Measurements from ENCODE around the gene KCTD16. TPM values are rescaled to one million over a fixed set of nuclear protein-coding genes. Genes with fewer than 3 reads are reported as not detected.

The KCTD16 gene
- total RNA-seq, 1 experiment from 2014 or later: 0.14 TPM

DNA sequence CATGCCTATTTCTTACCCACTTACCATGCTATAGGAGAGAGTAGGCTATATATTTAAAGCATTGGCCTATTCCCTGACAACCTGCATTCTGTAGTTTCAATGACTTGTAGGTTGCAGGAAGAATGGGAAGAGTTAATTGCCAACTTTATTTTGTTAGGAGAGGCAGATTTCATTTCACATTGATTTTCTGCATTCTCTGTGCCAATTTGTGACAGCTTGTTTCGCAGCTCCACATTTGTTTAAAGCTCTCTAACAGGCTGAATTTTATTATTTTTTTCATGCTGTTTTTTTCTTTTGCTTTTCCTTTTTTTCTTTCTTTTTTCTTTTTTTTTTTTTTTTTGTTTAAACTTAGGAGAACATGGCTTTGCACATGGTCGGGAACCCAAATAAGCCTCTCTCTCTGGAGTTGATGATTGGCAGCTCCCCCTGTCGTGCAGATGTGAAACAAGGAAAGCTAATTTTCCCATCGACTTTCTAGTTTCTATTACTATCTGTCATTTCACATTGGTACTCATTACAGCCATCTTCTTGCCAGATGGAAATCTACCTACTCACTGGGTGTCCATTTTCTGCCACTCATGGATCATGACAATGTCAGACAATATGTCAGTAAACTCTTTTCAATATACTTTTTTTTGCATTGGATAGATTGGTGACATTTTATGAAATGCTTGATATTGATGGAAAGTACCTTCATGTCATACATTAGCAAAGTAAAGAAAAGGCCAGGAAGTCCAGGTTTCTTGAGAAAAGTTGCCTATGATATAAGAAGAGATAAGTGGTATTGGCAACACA, 223.2 kb downstream of the KCTD16 start:
- Mint-ChIP-seq H3K36me3 (ENCODE audit: insufficient read depth, unreplicated experiment) (no peaks in the 10 kb centered on the region), H3K9me3 (ENCODE audit: low read depth, unreplicated experiment) (no peaks in the 10 kb centered on the region), H3K27ac (ENCODE audit: unreplicated experiment) (no peak overlapping the region), H3K4me3 (ENCODE audit: low read depth, unreplicated experiment) (no peak overlapping the region), H3K27me3 (ENCODE audit: unreplicated experiment) (no peaks in the 10 kb centered on the region), H3K4me1 (ENCODE audit: low read depth, unreplicated experiment) (no peaks in the 10 kb centered on the region)
- intact Hi-C loops (cut with micrococcal nuclease; ENCODE audit: unreplicated experiment): no loop called here
- TF ChIP-seq, protein P1, sequence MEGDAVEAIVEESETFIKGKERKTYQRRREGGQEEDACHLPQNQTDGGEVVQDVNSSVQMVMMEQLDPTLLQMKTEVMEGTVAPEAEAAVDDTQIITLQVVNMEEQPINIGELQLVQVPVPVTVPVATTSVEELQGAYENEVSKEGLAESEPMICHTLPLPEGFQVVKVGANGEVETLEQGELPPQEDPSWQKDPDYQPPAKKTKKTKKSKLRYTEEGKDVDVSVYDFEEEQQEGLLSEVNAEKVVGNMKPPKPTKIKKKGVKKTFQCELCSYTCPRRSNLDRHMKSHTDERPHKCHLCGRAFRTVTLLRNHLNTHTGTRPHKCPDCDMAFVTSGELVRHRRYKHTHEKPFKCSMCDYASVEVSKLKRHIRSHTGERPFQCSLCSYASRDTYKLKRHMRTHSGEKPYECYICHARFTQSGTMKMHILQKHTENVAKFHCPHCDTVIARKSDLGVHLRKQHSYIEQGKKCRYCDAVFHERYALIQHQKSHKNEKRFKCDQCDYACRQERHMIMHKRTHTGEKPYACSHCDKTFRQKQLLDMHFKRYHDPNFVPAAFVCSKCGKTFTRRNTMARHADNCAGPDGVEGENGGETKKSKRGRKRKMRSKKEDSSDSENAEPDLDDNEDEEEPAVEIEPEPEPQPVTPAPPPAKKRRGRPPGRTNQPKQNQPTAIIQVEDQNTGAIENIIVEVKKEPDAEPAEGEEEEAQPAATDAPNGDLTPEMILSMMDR (IDR thresholded peaks at IDR 0.05; ENCODE audit: unreplicated experiment): no peak
- DNase-seq: no peak
- BruUV-seq (replicated peaks): no TSS peak
- CTCF ChIA-PET: no interaction called here

DNA sequence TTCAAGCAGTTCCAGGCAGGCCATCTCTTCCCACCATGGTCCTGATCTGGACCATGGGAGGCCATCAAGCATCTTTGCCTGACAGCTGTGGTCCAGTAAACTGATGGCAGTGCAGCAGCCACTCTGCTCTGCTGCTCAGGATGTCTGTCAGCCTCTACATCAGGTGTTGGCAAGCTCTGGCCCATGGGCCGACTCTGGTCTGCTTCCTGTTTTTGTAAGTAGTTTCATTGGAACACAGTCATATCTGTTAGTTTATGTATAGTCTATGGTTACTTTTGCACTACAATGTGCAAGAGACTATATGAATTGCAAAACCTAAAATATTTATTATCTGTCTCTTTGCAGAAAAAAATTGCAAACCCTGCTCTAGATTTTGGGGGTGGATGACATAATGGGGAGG, 225.0 kb downstream of the KCTD16 start:
- Mint-ChIP-seq H3K27me3 (ENCODE audit: unreplicated experiment) (no peaks in the 10 kb centered on the region), H3K9me3 (ENCODE audit: low read depth, unreplicated experiment) (no peaks in the 10 kb centered on the region), H3K27ac (ENCODE audit: unreplicated experiment) (no peak overlapping the region), H3K4me3 (ENCODE audit: low read depth, unreplicated experiment) (no peak overlapping the region), H3K36me3 (ENCODE audit: insufficient read depth, unreplicated experiment) (no peaks in the 10 kb centered on the region), H3K4me1 (ENCODE audit: low read depth, unreplicated experiment) (no peaks in the 10 kb centered on the region)
- no TSS peak for BruUV-seq (replicated peaks)
- intact Hi-C loops (cut with micrococcal nuclease; ENCODE audit: unreplicated experiment): no loop called here
- TF ChIP-seq, protein P1 (IDR thresholded peaks at IDR 0.05; ENCODE audit: unreplicated experiment): no peak
- no peak for DNase-seq
- CTCF ChIA-PET: no interaction called here

DNA sequence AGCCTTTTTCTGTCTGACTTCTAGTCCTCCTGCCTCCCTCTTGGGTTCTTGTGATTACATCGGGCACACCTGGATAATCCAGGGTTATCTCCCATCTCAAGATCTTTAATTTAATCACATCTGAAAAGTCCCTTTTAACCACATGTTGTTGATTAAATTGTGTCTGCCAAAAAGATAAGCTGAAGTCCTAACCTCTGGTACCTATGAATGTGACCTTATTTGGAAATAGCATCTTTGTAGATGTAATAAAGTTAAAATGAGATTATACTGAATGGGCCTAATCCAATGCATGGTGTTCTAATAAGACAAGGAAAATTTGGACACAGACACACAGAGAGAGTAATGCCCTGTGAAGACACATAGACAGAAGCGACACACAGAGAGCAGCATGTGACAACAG, 232.4 kb downstream of the KCTD16 start:
- BruUV-seq (replicated peaks): no TSS peak
- TF ChIP-seq, protein P1 (IDR thresholded peaks at IDR 0.05; ENCODE audit: unreplicated experiment): no peak
- Mint-ChIP-seq H3K27me3 (ENCODE audit: unreplicated experiment) (no peaks in the 10 kb centered on the region), H3K27ac (ENCODE audit: unreplicated experiment) (no peak overlapping the region), H3K36me3 (ENCODE audit: insufficient read depth, unreplicated experiment) (no peaks in the 10 kb centered on the region), H3K4me3 (ENCODE audit: low read depth, unreplicated experiment) (no peak overlapping the region), H3K4me1 (ENCODE audit: low read depth, unreplicated experiment) (no peaks in the 10 kb centered on the region), H3K9me3 (ENCODE audit: low read depth, unreplicated experiment) (no peaks in the 10 kb centered on the region)
- no peak for DNase-seq
- CTCF ChIA-PET: no interaction called here
- intact Hi-C loops (cut with micrococcal nuclease; ENCODE audit: unreplicated experiment): no loop called here

DNA sequence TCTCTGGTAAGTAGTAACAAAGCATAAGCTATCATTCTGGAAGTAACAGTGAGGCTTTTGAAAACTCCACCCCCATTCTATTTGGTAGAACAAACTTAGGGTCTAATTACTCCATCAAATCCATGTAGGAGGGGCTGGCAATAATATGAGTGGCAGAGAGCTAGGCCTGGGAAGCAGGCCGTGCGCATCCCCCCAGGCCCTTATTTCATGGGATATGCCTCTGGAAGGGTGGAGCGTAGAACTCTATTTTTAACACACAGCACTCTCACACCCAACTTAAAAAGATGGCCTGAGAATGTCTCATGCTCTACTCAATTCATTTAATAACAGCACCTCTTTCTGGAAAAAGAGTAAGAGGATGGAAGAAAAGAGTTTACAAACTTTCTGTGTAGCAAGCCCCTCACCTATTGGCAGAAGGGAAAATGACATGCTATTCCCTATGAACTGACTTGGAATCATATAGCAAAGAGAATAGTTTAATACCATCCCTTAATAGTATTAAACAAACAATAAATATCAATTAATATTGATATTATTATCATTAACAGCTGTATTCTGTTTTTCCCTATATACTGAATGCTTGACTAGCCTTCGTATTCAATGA, 233.2 kb downstream of the KCTD16 start:
- Mint-ChIP-seq H3K4me3 (ENCODE audit: low read depth, unreplicated experiment) (no peak overlapping the region), H3K9me3 (ENCODE audit: low read depth, unreplicated experiment) (peaks cover 3% of the 10 kb centered on the region), H3K4me1 (ENCODE audit: low read depth, unreplicated experiment) (no peaks in the 10 kb centered on the region), H3K36me3 (ENCODE audit: insufficient read depth, unreplicated experiment) (no peaks in the 10 kb centered on the region), H3K27ac (ENCODE audit: unreplicated experiment) (no peak overlapping the region), H3K27me3 (ENCODE audit: unreplicated experiment) (no peaks in the 10 kb centered on the region)
- TF ChIP-seq, protein P1 (IDR thresholded peaks at IDR 0.05; ENCODE audit: unreplicated experiment): no peak
- intact Hi-C loops (cut with micrococcal nuclease; ENCODE audit: unreplicated experiment): no loop called here
- no peak for DNase-seq
- no TSS peak for BruUV-seq (replicated peaks)
- CTCF ChIA-PET: no interaction called here

Measured in Calu3 (cell line).